HUES48 (cell line): ENCODE results near the gene SGCA.

Experiments
- H3K27ac ChIP-seq: one replicate; pipeline ENCODE4 v1.7.0; 2013; ENCODE audit warnings: low read depth, low read length, inconsistent platforms
- H3K27me3 ChIP-seq: 2 replicates; pipeline ENCODE4 v1.6.1; 2013; ENCODE audit warnings: mild to moderate bottlenecking, low read length; ENCODE audit not compliant: control insufficient read depth, insufficient read depth
- H3K36me3 ChIP-seq: 2 replicates; pipeline ENCODE4 v1.6.1; 2013; ENCODE audit warnings: low read length; ENCODE audit not compliant: control insufficient read depth, insufficient read depth
- H3K4me1 ChIP-seq: 2 replicates; pipeline ENCODE4 v1.6.1; 2013; ENCODE audit warnings: mild to moderate bottlenecking, low read length; ENCODE audit not compliant: control insufficient read depth, insufficient read depth
- H3K4me3 ChIP-seq: 2 replicates; pipeline ENCODE4 v1.5.1; 2013; ENCODE audit warnings: mild to moderate bottlenecking, low read depth, low read length
- H3K9ac ChIP-seq: 2 replicates; pipeline ENCODE4 v1.6.1; 2013; ENCODE audit warnings: mild to moderate bottlenecking, low read depth, low read length, moderate library complexity
- H3K9me3 ChIP-seq: 2 replicates; pipeline ENCODE4 v1.6.1; 2013; ENCODE audit warnings: low read length; ENCODE audit not compliant: control insufficient read depth, insufficient read depth

SGCA gene

GRCh38 chr17:50207315-50207714 is 41.5 kb downstream of the SGCA start:
- no peaks in the 10 kb centered on the region for H3K9me3 ChIP-seq
- peaks cover 57% of the 10 kb centered on the region for H3K4me1 ChIP-seq
- no peak overlapping the region for H3K4me3 ChIP-seq
- H3K27ac ChIP-seq = peak overlapping the region; percentile 48
- no peaks in the 10 kb centered on the region for H3K36me3 ChIP-seq
- no peak overlapping the region for H3K9ac ChIP-seq
- H3K27me3 ChIP-seq = peaks cover 11% of the 10 kb centered on the region

- Histone ChIP-seq H3K27ac (peak overlapping the region; percentile 48), H3K9me3 (no peaks in the 10 kb centered on the region), H3K4me1 (peaks cover 64% of the 10 kb centered on the region), H3K9ac (no peak overlapping the region), H3K36me3 (no peaks in the 10 kb centered on the region), H3K4me3 (no peak overlapping the region), H3K27me3 (peaks cover 6% of the 10 kb centered on the region; the same call in 1 of the 2 replicates)
These were observed 42.2 kb downstream of the SGCA start for GRCh38 chr17:50207792-50208567.

GRCh38 chr17:50208611-50209061 is 42.8 kb downstream of the SGCA start:
- peak overlapping the region; percentile 49 for H3K27ac ChIP-seq
- H3K4me1 ChIP-seq = peaks cover 67% of the 10 kb centered on the region
- no peaks in the 10 kb centered on the region for H3K9me3 ChIP-seq
- peaks cover 6% of the 10 kb centered on the region; the same call in 1 of the 2 replicates for H3K27me3 ChIP-seq
- no peak overlapping the region for H3K9ac ChIP-seq
- no peaks in the 10 kb centered on the region for H3K36me3 ChIP-seq
- no peak overlapping the region for H3K4me3 ChIP-seq

- H3K27ac ChIP-seq = peak overlapping the region; percentile 49
- H3K27me3 ChIP-seq = peaks cover 6% of the 10 kb centered on the region; the same call in 1 of the 2 replicates
- no peak overlapping the region for H3K9ac ChIP-seq
- no peaks in the 10 kb centered on the region for H3K9me3 ChIP-seq
- peaks cover 67% of the 10 kb centered on the region for H3K4me1 ChIP-seq
- H3K4me3 ChIP-seq = no peak overlapping the region
- H3K36me3 ChIP-seq = no peaks in the 10 kb centered on the region
These were observed 43.3 kb downstream of the SGCA start for GRCh38 chr17:50209133-50209471.

- H3K9me3 ChIP-seq = no peaks in the 10 kb centered on the region
- peaks cover 67% of the 10 kb centered on the region for H3K4me1 ChIP-seq
- peaks cover 6% of the 10 kb centered on the region; the same call in 1 of the 2 replicates for H3K27me3 ChIP-seq
- no peaks in the 10 kb centered on the region for H3K36me3 ChIP-seq
- no peak overlapping the region for H3K9ac ChIP-seq
- peak overlapping the region; percentile 24; the same call in 1 of the 2 replicates for H3K4me3 ChIP-seq
- H3K27ac ChIP-seq = peak overlapping the region; percentile 88
These were observed 43.9 kb downstream of the SGCA start for GRCh38 chr17:50209472-50210239.

- Histone ChIP-seq H3K9me3 (no peaks in the 10 kb centered on the region), H3K4me1 (peaks cover 67% of the 10 kb centered on the region), H3K9ac (peak overlapping the region; percentile 42; the same call in 1 of the 2 replicates), H3K4me3 (peak overlapping the region; percentile 36; the same call in 1 of the 2 replicates), H3K36me3 (no peaks in the 10 kb centered on the region), H3K27ac (peak overlapping the region; percentile 88), H3K27me3 (no peaks in the 10 kb centered on the region)
These were observed 44.7 kb downstream of the SGCA start for GRCh38 chr17:50210240-50211225.

- Histone ChIP-seq H3K9me3 (no peaks in the 10 kb centered on the region), H3K27ac (peak overlapping the region; percentile 88), H3K4me1 (peaks cover 67% of the 10 kb centered on the region), H3K27me3 (no peaks in the 10 kb centered on the region), H3K9ac (no peak overlapping the region), H3K4me3 (peak overlapping the region; percentile 36; the same call in 1 of the 2 replicates), H3K36me3 (no peaks in the 10 kb centered on the region)
These were observed 45.7 kb downstream of the SGCA start for GRCh38 chr17:50211249-50212120.

GRCh38 chr17:50212121-50212843 is 46.5 kb downstream of the SGCA start:
- Histone ChIP-seq H3K27ac (peak overlapping the region; percentile 52), H3K9ac (no peak overlapping the region), H3K4me3 (no peak overlapping the region), H3K9me3 (no peaks in the 10 kb centered on the region), H3K36me3 (no peaks in the 10 kb centered on the region), H3K27me3 (no peaks in the 10 kb centered on the region), H3K4me1 (peaks cover 59% of the 10 kb centered on the region)
